Activated T-cell treated with anti-CD3 and anti-CD28 coated beads, Interleukin-2, amount 50 U/mL, for 24 hours (primary cell): ENCODE data around the gene DNHD1.

Experiments
- DNase-seq: peaks from one replicate; pipeline ENCODE4 v3.0.0-alpha.2; 2020
- H3K27ac Mint-ChIP-seq: 2 replicates; pipeline ENCODE4 v1.8.0; 2020; ENCODE audit warnings: mild to moderate bottlenecking, mixed read lengths
- H3K27me3 Mint-ChIP-seq: 2 replicates; pipeline ENCODE4 v1.8.0; 2020; ENCODE audit warnings: mixed read lengths
- H3K36me3 Mint-ChIP-seq: 2 replicates; pipeline ENCODE4 v1.8.0; 2020; ENCODE audit warnings: low read depth, mixed read lengths
- H3K4me1 Mint-ChIP-seq: 2 replicates; pipeline ENCODE4 v1.8.0; 2020; ENCODE audit warnings: low read depth, mixed read lengths
- H3K4me3 Mint-ChIP-seq: 2 replicates; pipeline ENCODE4 v1.8.0; 2020; ENCODE audit warnings: mild to moderate bottlenecking, moderate library complexity, mixed read lengths
- H3K9me3 Mint-ChIP-seq: 2 replicates; pipeline ENCODE4 v1.8.0; 2020; ENCODE audit warnings: mixed read lengths

DNHD1 gene

DNA sequence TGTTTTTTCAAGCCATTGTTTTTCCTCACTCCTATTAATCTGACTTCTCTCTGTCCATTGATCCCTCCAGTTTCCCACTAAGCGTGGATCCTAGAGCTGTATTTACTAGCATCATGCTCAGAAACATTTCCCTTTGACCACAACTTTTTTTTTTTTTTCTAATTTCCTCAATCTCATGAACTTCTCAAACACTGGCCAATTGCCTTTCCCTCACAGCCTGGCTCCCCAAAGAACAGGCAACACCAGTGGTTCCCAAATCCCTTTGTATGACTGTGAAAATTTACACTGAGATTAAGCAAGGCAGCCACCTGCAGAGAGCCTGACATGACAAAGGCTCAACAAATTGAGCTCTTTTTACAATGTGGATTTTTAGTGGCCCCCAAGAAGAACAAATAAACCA lies 123.6 kb downstream of the DNHD1 start:
- no peak for DNase-seq
- Mint-ChIP-seq H3K4me3 (no peak overlapping the region), H3K4me1 (peaks cover 11% of the 10 kb centered on the region), H3K27ac (no peak overlapping the region), H3K9me3 (no peaks in the 10 kb centered on the region), H3K36me3 (peaks cover 18% of the 10 kb centered on the region), H3K27me3 (no peaks in the 10 kb centered on the region)
